GM21619 (cell line): ENCODE results near the gene MYO1B.

ENCODE experiments used
- ATAC-seq: cut with Tn5 transposase; IDR thresholded peaks from one replicate; pipeline ENCODE4 v1.9.1; 2021; ENCODE audit not compliant: unreplicated experiment

Gene MYO1B

DNA sequence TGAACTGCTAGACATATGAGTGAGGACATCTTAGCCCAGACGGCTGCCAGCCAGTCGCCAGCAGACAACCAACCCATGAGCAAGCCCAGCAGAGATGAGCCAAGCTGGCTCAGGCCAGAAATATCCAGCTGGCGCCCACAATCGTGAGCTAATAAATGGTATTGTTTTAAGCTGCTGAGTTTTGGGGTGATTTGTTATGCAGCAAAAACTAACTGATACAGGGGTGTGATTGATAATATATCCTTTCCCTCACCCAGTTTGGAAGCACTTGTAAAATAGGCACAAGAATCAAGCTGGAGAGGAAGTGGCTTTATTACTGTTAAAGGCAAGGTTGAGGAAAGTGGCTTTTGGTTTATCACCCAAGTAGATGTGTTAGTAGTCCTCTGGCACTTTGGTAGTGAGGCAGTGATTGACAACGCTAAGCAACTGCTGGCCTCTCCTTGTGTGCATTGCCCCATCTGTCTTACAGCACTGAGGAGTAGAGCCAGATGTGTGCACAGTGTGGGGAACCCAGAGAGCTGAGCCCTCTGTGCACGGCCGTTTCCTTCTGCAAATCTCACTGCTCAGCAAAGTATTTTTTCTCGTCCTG lies 110.1 kb downstream of the MYO1B start:
- no peak for ATAC-seq

DNA sequence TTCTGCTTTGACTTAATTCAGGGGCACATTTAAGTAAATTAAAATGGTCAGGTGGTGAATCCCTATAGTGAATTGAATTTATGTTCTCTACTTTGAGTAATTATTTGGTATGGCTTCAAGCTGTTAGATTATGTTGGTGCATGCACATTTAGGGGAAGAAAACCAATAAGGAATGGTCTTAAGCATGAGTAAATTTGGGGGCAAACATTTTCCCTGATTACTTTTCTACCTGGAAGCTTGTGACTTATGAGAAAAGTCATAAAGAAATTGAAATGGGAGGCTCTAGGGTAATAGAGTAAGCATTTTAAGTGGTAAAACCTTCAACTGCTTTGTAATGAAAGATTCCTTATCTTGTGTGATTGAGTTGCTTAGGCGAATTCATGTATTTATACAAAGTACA lies 112.5 kb downstream of the MYO1B start:
- ATAC-seq, result no peak

DNA sequence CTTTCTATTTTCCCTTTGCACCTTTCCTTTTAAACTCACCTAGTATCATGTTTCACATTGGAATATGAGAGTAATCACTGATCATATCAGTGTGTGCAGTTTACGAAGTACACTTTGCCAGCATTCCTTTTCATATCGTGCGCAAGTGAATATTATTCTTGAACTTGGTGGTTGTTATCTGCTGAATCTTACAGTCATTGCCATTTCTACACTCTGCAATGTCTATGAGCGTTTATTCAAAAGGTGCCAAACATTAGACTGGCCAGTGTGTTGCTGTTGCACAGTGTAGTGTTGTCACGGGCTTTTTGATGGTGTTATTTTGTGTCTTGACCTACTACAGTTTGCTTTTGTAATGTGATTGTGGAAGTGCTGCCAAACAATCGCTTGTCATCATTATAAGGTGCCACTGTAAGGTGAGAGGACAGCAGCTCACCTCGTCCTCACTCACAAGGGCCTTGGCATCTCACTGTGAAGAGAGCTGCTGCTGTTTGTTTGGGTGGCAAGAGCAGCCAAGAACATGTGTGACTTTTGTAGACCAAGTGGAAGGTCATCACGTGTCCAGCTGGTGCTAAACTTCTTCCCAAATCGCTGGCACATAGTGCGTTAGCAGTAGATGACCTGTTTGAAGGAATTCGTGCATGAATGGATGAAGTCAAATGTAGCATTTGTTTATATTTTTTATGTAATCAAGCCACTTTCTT lies 113.3 kb downstream of the MYO1B start:
- no peak for ATAC-seq

DNA sequence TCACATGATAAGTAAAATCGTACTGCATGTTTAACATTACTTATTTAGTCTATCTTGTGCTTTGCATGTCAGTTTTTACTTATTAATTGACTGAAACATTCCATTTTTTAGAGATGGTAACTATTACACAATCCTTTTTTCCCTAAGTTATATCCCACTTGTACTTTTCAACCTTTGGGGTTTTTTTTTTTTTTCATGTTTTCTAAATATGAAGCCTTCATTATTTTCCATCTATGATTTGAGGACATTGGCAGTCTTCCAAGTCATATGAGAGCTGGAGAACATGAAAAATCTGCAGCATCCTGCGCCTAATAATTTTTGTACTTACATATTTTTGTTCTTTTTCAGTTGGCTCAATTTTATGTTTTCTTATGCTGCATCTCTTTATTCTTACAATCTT lies 113.9 kb downstream of the MYO1B start:
- no peak for ATAC-seq

DNA sequence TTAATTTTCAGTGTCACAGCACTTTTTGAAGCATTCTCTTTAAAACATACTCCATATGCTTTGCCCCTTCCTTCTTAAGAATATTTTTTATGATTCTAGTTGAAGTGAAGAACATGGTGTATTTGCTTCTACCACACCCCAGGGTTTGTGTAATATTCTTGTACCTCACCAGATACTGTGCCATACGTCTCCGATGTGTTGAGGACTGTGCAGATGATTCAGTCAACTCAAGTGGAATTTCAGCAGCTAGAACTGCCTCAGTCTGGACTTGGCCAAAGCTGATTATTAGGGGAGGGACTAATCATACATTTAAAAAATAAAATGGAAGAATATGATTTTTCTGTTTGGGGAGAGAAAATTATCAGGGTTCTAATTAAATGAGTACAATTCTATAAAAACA lies 115.7 kb downstream of the MYO1B start:
- ATAC-seq, result no peak

DNA sequence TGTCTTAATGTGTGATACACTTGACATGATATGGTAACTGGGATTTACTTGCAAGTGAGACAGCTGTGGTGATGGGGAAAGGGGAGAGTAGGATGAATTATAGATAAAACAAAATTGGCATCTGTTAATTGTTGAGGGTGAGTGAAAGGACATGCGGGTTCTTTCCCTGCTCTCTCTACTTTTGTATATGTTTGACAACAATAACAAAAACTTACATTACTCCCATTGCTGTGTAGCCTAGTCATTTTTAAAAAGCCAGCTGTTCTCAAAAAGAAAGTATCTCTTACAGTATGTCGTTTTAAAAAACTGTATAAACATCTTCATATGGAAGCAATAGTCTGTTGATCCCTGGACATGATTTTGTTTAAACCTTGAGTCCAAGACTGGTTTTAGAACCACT lies 117.6 kb downstream of the MYO1B start:
- ATAC-seq, result no peak

DNA sequence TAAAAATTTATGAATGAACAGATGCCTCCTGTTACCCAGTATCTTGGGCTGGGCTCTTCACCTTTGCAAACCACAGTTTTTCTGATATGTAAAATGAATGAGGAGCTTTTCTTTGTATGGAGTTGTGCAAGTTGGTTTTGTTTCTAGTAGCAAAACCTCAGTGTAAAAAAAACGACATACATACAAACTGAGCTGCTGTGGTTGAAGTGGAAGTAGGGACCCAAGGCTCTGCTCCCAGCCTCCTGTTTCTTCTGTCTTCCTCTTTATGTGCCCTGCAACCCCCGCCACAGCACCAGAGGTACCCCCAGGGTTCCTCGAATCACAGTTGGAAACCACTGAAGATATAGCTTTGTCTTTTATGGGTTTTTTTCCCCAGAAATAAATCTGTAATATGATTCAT lies 118.1 kb downstream of the MYO1B start:
- no peak for ATAC-seq

DNA sequence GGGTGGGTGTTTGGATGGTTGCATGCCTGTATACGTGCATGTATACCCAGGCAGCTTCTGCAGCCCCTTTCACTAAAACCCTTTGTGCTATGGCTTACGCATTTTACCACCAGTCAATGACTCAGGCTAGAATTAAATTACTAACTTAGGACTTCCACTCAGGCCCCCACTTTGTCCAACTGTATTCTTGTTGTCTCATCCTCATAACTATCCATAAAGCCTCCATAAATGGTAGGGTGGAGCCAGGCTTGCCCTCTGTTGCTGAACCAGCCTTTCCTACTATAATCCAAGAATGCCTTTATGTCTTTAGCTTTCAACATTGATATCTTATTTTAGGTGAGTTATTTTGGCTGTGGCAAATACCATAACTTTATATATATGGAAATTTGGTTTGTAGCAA lies 119.9 kb downstream of the MYO1B start:
- ATAC-seq, result no peak

DNA sequence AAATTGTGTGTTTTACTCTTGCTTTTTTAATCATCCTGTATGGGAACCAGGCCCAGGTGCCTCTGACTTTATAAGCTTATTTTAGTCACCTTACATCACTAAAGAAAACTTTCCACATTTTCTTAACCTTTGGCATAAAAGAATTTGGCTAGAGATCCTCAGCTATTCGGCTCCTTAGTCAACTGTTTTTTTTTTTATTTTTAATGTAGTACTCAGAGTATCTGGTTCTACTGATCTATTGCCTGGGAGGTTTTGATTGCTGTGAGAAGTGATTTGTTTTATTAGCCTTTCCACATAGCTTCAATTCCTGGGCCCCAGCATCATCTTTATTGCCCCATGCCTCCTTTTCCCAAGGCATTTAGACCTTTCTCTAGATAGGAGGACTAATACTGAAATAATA lies 121.0 kb downstream of the MYO1B start:
- ATAC-seq, result no peak

DNA sequence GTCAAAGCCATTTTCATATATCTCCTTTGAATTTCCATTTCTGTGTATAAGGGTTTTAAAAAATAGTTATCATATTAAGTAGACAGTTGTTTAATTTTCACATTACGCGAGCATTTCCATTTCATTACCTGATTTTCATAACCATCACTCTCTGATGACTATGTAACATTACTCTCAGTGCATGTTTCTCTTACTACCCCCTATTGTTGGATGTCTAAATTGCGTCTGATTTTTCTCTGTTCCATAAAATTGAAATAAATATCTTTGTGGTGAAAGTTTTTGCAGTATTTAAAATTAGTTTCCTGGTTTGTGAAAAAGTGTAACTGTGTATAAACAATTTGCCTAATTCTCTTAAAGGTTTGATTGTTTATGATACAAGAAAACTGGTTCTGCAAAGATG lies 123.8 kb downstream of the MYO1B start:
- no peak for ATAC-seq

DNA sequence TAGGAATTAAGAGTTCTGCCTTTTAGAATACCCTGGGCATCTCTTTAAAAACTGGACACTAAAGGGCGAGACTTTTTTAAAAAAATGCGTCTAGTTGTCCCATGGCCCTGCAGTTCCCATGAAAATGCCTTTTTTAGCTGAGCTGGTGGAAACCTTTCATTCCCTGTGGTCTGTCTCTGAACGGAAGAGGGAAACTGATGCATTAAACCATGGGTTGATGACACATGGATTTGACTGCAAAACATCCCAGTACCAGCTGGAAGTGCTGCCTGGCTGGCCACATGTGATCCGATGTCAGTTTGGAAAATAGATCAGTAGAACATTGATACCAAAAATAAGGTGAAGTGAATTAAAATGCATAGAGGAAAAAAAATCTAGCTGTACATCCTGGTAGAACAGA lies 129.2 kb downstream of the MYO1B start:
- ATAC-seq, result no peak

DNA sequence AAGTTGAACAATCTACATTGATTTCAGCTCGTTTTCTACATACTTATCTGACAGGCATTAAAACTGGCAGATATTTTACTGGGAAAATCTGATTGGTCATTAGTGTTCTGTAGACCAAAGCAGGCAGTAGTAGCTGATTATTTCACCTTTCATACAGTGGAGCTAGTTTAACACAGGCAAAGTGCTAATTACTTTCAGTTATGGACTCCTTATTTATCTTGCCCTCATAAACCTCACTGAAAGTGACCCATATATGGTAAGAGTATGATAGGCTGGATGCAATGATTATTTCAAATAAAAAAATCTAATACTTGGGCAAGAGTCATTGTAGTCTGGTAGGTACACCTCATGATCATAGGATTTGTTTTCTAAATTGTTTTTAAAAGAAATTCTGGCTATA lies 129.7 kb downstream of the MYO1B start:
- ATAC-seq, result no peak

DNA sequence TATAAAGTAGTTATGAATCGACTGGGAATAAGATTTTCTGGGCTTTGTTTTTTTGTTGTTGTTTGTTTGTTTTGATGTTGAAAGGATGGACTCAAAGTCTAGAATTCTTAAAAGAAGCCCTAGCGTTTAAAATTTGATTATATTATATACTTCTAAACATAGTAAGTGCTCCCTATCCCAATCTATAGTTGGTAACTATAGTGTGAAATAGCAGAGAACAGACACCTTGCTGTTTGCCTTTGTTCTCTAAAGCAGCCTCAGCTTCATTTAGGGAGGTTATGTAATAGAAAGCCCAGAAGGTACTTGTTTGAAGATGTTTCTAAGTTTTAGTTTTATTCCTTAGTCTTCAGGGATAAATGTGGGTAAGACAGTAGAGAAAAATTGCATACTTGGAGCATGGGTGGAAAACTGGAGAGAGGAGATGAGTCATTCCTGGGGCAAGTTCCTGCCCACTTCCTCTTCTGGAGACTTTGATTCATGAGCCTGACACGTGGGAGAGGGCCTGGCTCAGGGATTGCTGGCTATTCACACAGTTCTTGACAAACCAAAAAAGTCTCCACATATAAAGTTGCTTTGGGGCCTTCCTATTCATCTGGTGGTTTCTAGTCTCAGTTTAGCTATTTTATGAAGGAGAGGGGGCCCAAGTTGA lies 131.9 kb downstream of the MYO1B start:
- ATAC-seq, result peak; percentile 77

DNA sequence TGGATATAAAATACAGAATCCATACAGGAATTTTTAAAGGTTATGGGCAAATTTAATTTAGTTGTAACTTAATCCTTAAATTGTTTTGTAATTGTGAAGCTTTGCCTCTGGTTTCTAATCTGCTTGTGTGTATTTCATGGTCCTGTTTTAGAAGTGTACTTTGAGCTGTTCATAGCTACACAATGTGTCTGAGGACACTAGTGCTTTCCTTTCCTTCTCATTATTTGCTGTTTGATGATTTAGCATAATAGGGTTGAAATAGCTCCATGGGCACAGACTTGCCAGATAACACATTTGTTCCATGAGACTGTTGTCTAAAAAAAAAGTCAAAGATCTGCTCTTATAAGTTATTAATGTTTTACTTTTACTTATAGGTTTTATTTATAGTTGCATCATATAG lies 134.2 kb downstream of the MYO1B start:
- no peak for ATAC-seq

DNA sequence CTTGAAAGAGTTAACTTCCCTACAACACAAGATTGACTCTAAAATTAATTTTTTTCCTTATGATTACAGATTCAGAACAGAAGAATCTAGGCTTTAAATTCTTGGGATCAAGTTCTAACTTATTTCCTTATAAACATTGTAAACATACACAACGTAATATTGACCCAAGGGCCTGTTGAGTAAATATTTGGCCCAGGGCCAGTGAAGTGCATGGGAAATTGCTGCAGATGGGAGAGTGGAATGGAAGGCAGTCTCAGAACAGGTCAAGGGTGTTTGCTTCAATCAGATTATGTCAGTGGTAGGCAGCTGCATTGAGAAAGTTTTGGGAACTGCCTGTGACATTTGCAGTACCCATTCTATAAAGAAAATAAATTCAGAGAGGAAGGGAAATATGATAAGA lies 137.6 kb downstream of the MYO1B start:
- ATAC-seq, result no peak

DNA sequence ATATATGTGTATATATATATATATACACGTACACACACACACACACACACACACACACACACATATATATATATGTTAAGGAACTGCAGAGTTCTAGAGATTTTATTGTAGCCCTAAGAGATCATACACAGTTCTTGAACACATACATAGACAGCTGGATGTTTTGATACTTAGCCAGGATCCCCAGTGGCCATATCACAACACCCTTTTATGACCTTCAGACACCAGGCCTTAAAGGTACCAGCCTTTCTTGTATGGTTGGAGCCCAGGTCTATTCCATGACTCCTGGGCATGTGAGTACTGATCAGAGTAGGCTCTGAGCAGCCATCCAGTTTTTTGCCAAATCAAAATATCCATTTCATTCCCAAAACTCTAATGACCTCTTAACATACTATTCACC lies 138.3 kb downstream of the MYO1B start:
- ATAC-seq, result no peak

DNA sequence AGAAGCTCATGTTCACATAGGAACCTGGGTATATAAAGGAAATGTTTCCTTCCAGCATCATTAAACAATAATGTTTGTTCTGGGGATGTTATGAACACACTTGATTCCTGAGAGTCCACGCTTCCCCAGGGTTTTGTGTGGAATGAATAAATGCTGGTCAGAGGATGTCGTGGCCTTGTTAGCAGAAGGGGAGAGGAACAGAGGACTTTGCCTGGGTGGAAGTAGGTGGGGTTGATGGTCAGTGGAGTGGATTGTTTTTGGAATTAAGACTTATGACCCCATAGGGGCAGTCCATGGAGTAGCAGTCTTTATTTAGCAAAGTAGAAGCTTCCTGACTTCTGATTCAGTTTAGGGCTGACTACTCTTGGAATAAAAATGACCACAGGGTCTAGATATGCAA lies 139.6 kb downstream of the MYO1B start:
- ATAC-seq, result no peak

DNA sequence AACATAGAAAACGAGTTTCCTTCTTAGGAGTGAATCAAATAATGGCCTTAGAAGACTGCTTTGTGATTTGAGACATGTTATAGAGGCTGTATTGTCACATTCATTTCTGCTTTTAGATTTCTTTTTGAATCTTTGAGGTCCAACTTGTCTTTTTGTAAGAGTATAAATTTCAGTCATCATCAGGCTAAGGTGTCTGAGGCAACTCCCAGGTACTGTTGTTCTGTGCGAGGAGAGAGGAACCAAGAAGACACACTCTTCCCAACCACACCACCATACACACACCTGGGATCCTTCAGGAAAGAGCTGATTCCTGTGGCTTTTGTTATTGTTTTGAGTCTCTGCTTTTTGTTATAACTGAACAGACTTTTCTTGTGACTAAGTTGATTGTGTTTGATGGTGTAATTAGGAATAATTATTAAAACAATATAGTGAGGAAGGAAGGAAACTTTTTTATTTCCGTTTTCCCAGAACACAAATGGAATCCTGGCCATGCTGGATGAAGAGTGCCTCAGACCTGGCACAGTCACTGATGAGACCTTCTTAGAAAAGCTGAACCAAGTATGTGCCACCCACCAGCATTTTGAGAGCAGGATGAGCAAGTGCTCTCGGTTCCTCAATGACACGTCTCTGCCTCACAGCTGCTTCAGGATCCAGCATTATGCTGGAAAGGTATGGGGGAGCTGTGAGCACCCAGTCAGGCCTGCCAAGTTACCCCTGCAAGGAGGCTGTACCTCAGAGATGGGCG lies 140.4 kb downstream of the MYO1B start:
- ATAC-seq, result no peak

DNA sequence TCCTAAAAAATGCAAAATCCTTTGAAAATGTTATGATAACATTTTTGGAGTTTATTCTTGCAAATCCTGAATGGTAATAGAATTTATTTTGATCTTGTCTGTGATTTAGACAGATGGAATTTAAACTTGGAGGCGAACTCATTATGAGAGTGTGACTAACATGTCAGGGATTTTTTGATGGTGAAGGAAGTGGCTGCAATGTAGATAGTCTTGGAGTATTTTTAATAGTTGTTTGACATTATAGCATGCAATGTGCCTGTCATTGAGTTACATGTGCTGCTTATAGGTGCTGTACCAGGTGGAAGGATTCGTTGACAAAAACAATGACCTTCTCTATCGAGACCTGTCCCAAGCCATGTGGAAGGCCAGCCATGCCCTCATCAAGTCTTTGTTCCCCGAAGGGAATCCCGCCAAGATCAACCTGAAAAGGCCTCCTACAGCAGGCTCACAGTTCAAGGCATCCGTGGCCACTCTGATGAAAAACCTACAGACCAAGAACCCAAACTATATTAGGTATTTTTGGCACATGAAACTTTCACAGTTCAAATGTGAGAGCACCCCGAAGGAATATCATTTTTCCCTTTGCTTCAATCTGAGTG lies 141.8 kb downstream of the MYO1B start:
- no peak for ATAC-seq

DNA sequence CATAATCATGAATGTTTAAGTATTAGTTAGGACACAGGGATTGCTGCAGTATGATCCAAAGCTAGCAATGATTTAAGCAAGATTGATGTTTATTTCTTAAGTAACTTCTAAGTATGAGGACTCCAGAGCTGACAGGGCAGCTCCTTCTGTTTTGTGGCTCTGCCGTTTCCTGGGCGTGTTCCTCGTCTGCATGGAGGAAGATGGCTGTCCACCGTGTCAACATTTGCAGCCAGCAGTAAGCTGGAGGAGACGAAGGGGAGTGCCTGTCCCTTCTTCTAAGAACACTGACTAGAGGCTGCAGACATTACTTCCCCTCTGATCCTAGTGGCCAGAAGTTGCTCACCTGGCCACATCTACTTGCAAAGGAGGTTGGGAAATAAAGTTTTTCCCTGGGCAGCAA lies 144.1 kb downstream of the MYO1B start:
- ATAC-seq, result no peak

DNA sequence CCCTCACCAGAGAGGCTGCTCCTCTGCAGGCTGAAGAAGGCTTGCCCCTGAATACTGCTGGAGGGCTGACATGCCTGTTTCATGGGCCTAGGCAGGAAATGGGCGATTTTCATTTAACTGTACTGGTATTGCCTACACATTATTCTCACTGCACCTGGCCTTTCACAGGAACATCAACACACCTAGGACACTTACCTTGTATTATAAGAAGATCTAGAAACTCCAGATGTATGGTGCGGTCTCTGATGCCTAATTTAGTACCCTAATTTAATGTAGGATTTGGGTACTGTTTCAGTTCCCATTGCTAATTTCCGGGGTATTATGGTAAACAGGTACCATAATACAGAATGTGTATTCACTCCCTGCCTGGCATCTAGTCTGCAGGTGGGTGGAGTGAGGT lies 146.0 kb downstream of the MYO1B start:
- ATAC-seq, result no peak

DNA sequence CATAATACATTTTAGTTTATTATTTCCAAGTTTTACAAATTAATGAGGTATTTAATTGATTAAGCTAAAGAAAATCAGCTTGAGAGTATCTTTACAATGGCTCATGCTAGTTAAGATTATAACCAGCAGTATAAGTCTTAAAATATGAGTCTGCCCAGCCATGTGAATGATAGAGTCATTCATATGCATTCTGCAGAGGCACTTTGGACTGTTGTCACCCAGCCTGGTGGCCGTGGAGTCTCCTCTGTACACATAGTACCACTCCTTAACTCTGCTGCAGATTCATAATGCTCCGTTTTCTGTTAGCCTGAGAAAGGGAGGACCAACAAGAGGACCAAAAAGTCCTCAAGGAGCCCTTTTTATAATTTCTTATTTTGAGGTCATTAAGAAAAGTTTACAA lies 148.8 kb downstream of the MYO1B start:
- no peak for ATAC-seq
